ENCODE results near the gene SDCBP2.

Gene SDCBP2

GRCh38 chr20:1287787-1288569, 41.0 kb downstream of the SDCBP2 start:
- no peak overlapping the region for H3K4me3 ChIP-seq (replicated peaks; ENCODE audit: low read depth, low read length)
- no peak for TF ChIP-seq CTCF (IDR thresholded peaks at IDR 0.05; ENCODE audit: insufficient read depth, low read length, poor library complexity, severe bottlenecking)
- DNase-seq (ENCODE audit: extremely low read depth, insufficient read length): no peak
- H3K36me3 ChIP-seq (ENCODE audit: control insufficient read depth, insufficient read depth, low read length): no peaks in the 10 kb centered on the region
- no peaks in the 10 kb centered on the region; the same call in 1 of the 2 replicates for H3K27me3 ChIP-seq (replicated peaks; ENCODE audit: control insufficient read depth, insufficient read depth, low read length)

- Histone ChIP-seq H3K27me3 (replicated peaks; ENCODE audit: control insufficient read depth, insufficient read depth, low read length) (no peaks in the 10 kb centered on the region; the same call in 1 of the 2 replicates), H3K36me3 (ENCODE audit: control insufficient read depth, insufficient read depth, low read length) (no peaks in the 10 kb centered on the region), H3K4me3 (replicated peaks; ENCODE audit: low read depth, low read length) (no peak overlapping the region)
- no peak for TF ChIP-seq CTCF (IDR thresholded peaks at IDR 0.05; ENCODE audit: insufficient read depth, low read length, poor library complexity, severe bottlenecking)
- no peak for DNase-seq (ENCODE audit: extremely low read depth, insufficient read length)
Measured at GRCh38 chr20:1287306-1287705, 41.6 kb downstream of the SDCBP2 start.

DNA sequence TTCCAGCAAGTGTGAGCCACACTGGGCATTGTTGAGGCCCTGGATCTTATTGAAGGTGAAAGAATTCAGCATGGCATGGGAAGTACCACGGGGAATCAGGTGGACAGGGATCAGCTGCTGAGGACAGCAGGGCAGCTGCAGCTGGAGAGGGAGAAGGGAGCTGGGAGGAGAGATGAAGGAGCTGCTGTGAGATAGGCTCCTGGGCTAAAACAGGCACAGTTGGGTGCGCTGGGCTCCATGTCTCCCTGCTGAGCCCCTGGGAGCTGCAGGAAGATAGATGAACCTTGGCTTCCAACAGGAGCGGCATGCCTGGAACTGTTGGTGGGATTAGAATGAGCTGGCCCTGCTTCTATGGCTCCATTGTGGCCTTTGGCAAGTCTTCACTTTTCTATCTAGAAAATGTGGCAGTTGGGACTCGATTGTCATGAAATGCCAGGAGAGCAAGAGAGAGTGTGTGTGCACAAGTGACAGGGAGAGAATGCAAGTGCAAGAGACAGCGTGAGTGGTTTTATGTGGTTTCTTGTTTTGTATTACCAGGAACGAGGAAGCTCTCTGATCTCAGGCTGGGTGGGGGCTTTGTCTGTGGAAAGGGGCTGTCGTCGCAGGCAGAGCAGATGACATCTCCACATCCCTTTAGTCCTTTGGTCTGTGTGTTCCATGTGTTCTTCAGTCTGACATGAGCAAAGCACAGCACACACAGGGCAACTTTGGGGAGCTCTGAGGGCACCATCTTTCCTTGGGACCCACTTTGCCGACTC, 42.5 kb downstream of the SDCBP2 start:
- DNase-seq (ENCODE audit: extremely low read depth, insufficient read length): no peak
- Histone ChIP-seq H3K4me3 (replicated peaks; ENCODE audit: low read depth, low read length) (no peak overlapping the region), H3K27me3 (replicated peaks; ENCODE audit: control insufficient read depth, insufficient read depth, low read length) (no peaks in the 10 kb centered on the region), H3K36me3 (ENCODE audit: control insufficient read depth, insufficient read depth, low read length) (no peaks in the 10 kb centered on the region)
- TF ChIP-seq CTCF (IDR thresholded peaks at IDR 0.05; ENCODE audit: insufficient read depth, low read length, poor library complexity, severe bottlenecking): no peak

DNA sequence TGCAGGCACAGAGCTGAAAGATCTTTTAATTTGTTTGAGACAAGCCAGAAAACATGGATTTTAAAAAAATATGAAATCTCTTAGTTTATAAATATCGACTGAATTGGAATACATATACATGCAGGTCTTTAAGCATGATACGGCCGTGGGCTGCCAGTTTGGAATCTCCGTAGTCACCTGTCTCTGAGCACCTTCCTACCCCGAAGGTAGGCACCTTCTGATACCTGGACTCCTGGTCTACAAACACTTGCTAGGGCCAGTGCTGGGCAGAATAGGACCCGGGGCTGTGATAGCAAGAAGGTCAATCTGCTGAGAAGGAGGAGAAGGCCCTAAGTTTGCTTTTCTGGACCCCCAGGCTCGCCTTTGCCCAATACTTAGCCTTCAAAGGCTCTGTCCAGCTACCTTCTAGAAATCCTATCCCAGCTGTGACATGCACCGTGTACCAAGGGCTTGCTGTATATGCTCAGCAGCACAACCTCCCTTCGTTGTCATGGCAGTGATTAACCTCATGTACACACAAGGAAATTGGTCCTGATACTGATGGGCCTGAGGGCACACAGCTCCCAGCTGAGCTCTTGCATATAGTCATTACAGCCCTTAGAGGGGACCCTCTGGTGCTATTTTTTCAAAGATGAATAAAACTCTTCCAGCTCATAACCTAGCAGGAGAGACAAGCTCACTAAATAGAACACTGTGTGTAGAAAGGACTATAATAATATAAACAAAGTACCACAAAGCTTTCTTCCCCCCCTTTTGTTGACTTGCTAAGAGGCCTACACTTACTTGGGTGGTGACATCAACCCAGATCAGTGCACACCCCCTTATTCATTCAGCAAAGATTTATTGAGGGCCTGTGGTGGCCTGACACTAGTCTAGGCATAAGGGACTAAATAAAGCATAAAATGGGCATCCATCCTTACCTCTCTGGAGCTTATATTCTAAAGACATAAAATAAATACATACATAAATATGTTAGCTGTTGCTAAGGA, 45.1 kb downstream of the SDCBP2 start:
- no peak for DNase-seq (ENCODE audit: extremely low read depth, insufficient read length)
- no peaks in the 10 kb centered on the region for H3K36me3 ChIP-seq (ENCODE audit: control insufficient read depth, insufficient read depth, low read length)
- no peak for TF ChIP-seq CTCF (IDR thresholded peaks at IDR 0.05; ENCODE audit: insufficient read depth, low read length, poor library complexity, severe bottlenecking)
- no peak overlapping the region for H3K4me3 ChIP-seq (replicated peaks; ENCODE audit: low read depth, low read length)
- H3K27me3 ChIP-seq (replicated peaks; ENCODE audit: control insufficient read depth, insufficient read depth, low read length): no peaks in the 10 kb centered on the region

DNA sequence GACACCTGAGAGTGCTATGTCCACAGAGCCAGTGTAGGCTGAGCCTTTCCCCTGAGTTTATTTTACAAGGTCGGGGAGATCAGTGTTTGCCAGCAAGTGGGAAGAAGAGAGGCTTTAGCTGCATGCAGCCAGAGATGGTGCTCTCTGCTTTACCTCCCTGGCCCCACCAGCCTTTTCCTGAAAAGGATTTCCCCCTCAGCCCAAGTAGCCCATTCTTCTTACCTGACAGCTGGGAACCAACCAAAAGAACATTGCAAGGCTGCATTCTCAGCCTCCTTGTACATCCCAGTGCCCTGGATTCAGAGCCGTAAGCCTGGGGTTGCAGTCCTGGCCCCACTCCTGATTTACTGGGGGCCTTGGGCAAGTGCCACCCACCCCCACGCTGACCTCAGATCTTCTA, 46.0 kb downstream of the SDCBP2 start:
- Histone ChIP-seq H3K27me3 (replicated peaks; ENCODE audit: control insufficient read depth, insufficient read depth, low read length) (no peaks in the 10 kb centered on the region), H3K36me3 (ENCODE audit: control insufficient read depth, insufficient read depth, low read length) (no peaks in the 10 kb centered on the region), H3K4me3 (replicated peaks; ENCODE audit: low read depth, low read length) (no peak overlapping the region)
- TF ChIP-seq CTCF (IDR thresholded peaks at IDR 0.05; ENCODE audit: insufficient read depth, low read length, poor library complexity, severe bottlenecking): no peak
- no peak for DNase-seq (ENCODE audit: extremely low read depth, insufficient read length)

Measured in GM06990 (cell line).